CD4-positive, alpha-beta T cell treated with Interferon alpha-2 for 1 hour (primary cell): ENCODE results near the gene NINJ2.
"Not testable (repeated sequence)": the region's sequence is repeated elsewhere in the genome, so short reads cannot be mapped to it uniquely, and the experiment has no call there.

Source experiments
- DNase-seq, 2 donors: peaks; one replicate each; pipeline ENCODE4 v3.0.0-alpha.2; 2020 to 2022

The NINJ2 gene, protein sequence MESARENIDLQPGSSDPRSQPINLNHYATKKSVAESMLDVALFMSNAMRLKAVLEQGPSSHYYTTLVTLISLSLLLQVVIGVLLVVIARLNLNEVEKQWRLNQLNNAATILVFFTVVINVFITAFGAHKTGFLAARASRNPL

DNA sequence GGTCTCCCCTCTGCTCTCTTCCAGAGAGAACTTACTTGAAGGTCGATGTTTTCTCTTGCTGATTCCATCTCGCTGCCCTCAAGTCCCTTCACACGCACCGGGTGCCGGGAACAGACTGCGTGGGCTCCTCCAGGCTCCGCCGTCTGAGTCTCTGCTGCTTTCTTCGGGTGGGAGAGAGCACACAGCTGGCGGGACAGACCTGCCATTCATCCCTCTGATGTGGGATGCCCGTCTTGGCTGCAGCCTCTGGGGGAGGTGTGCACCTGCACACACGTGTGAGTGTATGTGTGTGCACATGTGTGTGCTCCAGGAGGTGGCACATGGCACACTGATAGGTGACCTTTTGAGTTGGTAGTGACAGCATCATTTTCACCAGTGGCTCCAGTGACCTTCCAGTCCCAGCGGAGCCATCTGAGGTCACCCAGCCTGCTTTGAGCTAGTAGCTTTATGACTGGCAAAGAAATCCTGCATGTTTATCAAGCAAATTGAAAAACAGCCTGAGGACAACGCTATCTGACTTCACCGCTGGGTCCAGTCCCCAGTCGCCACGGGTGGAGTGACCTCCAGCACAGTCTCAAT, at the start of gene NINJ2:
TSS of gene NINJ2 (minus strand) at position 153 of the 579 bp plus-strand sequence. CDS start at position 68, 85 bp downstream.
- no peak for DNase-seq

DNA sequence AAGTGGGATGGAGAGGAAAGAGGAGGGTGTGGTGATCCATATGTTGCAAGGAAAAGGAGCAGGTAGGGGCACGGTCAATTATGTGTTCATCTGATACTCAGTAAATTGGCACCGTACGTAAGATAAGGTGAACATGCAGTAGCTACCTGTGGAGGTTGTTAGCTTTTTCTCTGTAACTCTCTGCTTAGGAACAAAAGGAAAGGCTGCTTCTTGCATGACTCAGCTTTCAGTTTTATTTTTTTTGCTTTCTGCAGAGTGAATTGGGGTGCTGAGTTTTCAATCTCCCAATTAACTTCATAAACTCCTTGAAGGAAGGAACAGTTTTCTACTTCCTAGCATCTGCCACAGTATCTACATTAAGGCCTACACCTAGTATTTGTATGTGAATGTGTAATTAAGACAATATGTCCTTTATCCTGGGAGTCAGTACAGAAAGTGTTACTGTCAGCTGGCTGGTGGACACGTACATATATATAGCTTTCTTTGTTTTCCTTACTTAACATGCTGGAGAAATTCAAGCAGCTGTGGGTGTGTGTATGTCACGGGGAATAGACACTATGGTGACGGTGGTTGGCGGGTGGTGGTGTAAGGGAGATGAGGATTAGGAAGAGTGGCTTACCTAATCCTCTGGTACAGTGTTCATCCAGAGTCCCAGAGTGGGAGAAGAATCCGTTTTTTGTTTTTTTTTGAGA, 49.1 kb upstream of the NINJ2 start:
- DNase-seq = no peak

DNA sequence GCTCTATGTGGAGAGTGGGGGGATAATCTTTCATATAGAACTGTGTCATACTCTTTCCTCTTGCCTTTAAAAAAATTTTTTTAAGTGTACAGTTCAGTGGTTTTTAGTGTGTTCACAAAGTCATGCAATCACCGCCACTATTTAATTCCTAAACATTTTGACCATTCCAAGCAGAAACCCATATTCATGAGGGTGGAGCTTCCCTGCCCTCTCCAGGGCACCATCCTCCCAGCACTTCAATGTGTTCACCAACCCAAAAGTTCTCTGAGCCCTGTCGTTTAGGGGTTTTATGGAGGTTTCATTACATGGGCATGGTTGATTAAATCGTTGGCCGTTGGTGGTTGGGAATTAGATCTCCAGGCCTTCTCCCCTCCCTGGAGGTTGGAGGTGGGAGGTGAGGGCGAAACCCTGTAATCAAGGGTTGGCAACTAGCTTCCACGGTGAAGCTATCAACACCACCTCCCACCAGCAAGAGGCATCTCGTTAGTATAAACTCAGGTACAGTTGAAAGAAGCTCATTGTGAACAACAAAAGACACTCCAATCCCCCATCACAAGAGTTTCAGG, 46.3 kb upstream of the NINJ2 start:
- DNase-seq = no peak

DNA sequence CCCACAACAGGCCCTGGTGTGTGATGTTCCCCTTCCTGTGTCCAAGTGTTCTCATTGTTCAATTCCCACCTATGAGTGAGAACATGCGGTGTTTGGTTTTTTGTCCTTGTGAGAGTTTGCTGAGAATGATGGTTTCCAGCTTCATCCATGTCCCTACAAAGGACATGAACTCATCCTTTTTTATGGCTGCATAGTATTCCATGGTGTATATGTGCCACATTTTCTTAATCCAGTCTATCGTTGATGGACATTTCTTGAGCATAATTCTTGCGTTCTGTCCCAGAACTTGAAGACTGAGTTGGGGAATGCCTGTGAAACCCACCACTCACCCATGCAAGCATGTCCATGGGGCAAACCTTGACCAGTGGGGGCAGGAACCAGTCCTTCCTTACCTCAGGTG, 44.8 kb upstream of the NINJ2 start:
- DNase-seq = not testable (repeated sequence)

DNA sequence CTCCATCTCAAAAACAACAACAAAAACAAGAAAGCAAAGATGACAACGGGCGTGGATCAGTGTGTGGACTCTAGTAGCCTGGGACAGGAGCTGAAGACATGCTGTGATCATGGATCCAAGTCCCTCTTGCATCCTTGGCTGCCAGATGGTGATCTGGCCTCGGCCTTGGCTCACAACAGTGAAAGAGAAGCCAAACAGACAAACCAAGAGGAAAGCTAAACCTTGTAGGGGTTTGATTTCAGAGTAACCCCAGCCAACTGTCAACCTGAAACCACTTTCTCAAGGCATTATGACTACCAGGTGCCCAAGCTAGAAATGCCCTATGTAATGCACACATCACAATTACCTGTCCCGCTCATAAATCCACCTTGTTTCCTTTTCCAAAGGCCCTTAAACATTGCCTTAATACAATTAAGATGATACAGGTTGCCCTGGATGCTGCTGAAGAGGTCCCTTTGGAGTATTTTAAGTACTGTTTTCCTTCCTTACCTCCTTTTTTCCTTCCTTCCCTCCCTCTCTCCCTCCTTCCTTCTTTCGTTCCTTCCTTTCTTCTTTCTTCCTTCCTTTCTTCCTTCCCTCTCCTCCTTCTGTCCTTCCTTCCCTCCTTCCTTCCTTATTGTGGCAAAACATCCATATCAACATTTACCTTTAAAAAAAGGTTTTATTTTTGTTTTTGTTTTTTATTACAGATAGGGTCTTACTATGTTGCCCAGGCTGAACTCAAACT, 41.4 kb upstream of the NINJ2 start:
- no peak for DNase-seq

DNA sequence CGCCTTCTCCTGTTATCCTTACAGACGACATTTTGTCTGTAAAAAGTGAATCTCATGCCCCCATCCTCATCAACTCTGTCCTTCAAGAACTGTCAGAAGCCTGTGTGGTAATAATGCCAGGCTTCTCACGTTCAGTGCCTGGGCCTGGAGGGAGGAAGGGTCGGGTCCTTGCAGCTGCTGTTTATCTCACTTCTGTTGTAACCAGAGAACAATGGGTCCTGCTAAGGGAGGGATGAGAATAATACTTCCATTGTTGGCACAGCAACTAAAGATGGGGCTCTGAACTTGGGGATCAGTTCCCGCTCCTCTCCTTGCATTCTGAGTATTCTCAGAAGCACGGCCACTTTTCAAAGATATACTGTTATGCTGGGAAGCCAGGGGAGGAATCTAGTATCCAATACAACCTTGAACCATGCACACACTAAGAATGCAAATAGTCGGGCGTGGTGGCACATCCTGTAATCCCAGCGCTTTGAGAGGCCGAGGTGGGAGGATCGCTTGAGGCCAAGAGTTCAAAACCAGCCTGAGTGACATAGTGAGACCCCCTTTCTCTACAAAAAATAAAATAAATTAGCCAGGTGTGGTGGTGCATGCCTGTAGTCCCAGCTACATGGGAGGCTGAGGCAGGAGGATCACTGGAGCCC, 38.8 kb upstream of the NINJ2 start:
- DNase-seq = no peak

DNA sequence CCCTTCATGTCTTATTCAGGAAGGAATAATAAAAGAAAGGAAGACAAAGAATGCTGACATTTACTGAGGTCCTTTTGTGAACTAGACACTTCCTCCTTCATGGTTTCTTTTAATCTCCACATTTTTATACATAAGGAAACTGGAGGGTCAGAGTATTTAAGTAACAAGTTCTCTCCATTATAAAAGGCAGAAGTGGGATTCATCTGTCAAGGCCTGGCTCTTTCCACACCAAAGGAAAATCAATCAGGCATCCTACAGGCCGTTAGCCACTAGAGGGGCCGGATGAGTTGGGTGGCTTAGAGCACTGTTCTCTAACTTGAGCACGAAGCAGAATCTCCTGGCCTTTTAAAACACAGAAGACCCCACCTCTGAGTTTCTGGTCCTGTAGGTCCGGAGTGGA, 36.8 kb upstream of the NINJ2 start:
- no peak for DNase-seq

DNA sequence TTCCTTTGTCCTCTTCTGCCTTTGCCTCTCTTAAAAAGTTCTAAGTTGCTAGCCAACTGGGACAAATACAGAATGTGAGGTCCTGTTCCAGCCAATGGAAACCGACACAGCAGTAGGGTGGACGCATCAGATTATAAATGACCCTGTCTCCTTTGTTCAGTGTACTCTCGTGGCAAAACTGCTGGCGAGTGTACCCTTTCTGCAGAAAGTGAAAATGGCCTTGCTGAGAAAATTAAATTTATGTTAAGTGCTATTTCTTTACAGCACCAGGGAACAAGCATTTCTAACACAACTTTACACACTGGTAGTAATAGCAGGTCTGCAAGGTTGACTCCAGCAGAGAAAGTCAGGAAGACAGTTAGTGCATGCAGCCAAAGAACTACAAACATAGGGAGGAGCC, 35.0 kb upstream of the NINJ2 start:
- DNase-seq = not testable (repeated sequence)

DNA sequence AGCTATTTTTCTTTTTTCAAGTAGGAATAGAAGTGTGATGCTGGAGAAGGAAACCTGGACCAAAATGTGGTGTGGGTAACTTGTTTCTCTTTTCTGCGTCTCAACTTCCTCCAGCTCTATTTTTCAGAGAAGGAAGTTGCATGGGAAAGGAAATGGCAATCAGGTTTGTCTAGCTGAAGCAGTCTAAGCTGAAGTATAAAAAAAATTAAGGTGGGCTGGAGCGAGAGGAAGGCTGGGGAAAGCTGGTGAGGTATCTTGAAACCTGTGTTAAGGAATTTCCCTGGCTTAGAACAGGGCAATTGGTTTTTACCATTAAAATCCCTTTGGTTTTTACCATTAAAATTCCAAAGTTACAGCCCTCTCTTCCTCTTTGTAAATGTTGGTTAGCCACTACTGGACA, 34.2 kb upstream of the NINJ2 start:
- DNase-seq = no peak

DNA sequence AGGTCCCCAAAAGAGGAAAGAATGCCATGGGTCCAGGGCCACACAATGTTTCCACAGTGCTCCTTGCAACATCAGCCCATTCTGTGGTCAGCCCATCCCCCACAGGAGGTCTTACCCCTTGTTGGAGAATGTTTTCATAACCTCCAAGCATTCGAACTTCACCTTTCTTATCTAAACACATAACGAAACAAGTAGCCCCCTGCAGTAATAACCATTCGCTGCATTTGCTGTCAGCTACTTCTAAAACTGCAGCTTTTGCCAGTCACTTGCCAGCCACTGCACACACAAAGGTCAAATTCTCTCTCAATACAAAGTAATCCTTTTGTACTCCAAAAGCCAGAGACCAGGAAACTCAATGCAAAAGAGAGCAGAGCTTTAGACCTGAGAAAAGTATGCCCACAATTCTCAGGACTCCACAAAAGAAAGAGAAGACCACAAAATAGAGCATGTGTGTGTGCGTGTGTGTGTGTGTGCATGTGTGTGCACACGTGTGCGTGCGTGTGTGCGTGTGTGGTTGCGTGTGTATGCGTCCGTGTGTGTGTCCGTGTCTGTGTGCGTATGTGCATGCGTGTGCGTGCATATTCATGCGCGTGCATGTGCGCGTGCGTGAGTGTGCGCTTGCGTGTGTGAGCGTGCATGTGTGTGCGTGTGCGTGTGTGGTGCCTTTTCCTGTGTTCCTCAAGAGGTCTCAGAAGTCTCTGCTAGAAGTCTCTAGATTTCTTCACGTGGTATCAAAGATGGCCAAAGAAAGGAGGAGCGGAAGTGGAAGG, 31.7 kb upstream of the NINJ2 start:
- no peak for DNase-seq

DNA sequence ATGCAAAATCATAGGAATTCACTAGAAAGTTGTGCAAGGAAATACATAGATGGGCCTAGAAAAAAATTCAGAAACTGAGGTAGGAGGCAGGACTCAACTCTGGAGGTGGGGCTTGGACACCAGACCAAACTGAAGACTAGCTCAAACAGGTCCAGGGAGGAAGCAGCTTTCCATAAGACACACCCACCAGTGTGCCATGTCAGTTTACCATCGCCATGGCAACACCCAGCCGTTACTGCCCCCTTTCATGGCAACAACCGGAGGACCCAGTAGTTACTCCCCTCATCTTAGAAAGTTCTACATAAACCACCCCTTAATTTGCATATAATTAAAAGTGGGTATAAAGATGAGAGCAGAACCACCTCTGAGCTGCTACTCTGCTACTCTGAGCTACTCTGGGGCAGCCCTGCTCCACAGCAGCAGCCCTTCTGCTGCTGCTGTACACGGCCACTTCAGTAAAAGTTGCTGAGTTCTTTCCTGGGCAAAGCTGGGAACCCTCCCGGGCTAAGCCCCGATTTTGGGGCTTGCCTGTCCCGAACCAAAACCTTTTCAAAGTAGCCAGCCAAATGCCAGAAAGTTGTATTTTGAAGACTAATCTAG, 30.8 kb upstream of the NINJ2 start:
- no peak for DNase-seq

DNA sequence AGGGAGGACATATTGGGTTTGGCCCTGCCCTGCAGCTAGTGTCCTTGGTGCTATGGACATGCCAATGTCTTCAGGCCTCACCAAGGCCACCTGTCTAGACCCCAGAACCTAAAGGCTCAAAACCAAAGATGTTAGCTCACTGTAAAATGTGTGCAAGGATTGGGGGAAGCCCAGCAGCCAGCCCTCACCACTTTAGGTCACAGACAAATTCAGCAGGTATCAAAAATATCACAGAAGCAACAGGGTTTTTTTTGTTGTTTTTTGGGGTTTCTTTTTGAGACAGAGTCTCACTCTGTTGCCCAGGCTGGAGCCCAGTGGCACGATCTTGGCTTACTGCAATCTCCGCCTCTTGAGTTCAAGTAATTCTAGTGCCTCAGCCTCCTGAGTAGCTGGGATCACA, 29.0 kb upstream of the NINJ2 start:
- no peak for DNase-seq

DNA sequence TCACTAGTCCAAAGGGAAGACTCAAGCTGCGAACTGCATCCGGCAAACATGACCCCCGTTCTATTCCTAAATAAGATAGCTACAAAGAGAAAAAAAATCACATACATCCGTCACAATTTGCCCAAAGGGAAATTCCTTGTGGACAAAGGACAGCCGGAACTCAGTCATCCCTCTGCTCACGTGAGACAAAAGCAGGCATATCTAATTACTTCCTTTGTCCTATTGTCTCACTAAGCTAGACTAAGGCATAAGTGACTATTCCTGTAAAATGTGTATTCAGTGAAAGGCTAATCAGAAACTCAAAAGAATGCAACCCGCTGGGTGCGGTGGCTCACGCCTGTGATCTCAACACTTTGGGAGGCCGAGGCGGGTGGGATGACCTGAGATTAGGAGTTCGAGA, 27.2 kb upstream of the NINJ2 start:
- no peak for DNase-seq

DNA sequence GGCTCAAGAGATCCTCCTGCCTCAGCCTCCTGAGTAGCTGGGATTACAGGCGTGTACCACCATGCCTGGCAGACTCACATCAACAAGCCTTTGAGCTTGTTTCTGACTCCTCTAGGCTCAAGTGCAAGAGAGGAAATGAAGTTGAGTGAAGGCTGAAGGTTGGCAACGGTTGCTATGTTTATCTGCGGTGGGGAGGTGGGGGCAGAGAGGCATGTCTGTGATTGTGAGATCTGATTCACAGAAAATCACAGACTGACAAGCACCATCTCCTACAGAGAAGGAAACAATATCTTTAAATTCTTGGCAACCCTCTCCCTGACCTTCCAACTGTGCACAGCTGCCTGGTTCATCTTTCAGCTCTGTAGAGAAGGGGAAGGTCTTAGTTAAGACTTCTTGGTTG, 22.1 kb upstream of the NINJ2 start:
- peak; percentile 88 to 91 for DNase-seq

DNA sequence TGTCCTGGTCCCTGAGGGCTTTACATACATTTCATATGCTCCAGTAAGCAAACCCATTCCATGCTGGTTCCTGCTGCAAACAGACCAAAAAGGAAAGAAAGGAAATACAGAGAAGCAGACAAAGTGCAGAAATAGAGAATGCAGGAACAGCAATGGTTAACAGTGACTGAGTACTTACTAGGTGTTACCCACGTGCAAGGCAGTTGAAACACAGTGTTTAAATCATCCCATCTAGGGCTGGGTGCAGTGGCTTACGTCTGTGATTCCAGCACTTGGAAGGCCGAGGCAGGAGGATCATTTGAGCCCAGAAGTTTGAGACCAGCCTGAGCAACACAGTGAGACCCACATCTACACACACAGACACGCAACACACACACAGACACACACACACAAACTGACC, 21.2 kb upstream of the NINJ2 start:
- DNase-seq = peak in 1 of 2 donors; percentile 38

DNA sequence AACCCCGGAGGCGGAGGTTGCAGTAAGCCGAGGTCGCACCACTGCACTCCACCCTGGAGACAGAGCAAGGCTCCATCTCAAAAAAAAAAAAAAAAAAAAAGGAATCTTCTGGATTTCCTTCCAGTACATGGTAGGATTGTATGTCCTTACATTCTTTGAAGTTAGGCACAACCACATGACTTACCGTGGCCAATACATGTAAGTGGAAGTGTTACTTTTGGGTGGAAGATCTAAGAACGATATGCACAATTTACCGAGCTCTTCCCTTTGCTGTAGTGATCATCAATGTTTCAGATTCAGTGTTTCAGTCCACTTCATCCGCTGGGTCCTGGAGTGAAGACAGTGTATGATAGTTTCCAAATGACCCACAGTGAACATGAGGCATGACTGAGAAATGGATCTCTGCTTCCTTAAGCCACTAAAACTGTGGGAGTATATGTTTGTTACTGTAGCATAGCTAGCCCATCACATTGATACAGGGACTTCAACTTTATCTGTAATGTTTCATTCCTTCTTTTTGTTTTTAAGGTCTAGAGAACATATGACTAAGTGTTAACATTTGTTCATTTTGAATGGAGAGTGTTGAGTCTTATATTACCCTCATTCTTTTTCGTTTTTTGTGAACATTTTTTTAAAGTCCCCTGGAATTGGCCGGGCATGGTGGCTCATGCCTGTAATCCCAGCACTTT, 18.5 kb upstream of the NINJ2 start:
- DNase-seq = peak in 1 of 2 donors; percentile 19

DNA sequence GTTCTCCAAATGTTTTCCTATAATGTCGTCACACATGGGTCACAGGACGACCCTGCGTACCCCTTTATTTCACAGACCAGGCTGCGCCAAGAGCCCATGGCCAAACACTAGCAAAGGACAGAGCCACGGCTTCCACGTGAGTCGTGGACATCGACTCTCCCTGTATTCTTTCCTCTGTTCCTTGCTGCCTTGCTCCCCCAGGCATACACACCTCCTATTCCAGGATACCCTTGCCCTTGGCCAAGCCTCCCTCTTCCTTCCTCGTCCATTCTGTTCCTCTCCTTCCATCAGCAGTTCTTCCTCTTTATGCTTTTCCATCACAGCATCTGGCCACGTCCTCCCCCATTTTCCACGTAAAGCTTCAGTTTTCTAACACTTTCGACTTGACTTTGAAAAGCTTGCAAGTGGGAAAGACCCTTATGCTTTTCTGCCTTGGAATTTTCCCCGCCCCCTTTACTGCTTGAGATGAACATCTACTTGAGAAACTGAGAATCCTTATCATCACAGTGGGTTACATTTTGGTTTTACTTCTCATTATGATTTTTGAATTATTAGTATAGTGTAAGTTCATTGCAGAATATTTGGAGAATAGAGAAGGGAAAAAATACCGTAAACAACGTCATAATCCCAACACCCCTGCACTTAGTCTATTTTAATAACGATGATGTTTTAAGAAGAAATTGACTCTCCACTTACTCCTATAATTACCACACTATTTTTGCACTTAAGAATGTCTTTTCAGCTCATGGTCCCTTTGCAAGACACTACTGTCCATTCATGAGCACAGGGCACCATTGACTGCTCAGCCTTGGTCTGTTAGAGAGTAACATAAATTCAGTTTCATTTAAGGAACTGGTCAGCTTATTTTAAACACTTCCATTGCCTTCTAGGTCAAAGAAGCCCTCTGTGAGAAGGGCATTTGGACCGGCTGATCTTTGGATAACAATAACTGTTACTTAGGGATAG, 15.8 kb upstream of the NINJ2 start:
- peak in 1 of 2 donors; percentile 11 for DNase-seq

DNA sequence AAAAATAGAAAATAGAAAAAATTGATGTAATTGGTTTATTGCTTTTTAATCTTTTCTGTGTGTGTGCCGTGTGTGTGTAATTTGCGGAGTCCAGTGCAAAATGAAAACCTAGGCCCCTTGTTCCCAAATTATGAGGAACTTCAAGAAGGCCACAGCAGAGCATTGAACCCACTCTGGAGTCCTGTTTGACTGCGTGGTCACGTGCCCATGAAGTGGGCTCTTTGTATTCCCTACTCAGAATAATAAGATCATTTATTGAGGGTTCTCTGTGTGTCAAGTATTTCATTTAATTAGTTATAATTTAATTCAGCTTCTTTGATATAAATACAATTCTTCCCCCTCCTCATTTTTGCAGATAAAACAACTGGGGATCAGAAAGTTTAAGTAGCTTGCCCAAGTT, 12.3 kb upstream of the NINJ2 start:
- DNase-seq = no peak

DNA sequence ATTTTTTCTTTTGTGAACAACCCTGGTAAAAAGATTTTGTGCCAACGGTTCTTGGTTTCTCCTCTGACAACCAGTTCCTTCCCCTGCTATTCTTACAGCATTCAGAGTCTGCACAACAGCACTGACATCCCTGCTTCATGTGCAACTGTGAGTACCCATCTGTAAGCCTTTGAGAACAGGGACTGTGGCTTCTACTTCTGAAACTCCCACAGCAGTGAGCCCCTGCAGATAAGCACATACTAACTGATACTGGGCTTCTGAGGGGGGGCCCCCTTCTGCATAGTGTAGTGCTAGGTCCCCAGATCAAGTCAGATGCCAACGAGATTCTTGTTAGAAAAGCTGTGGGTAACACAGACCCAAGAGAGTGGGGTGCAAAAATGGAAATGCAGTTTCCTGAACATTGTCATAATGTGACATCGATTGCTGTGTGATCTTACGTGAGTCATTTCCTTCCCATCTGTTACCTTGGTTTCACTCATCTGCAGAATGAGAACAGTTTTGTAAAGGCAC, 11.1 kb upstream of the NINJ2 start:
- DNase-seq = peak; percentile 63 to 86

DNA sequence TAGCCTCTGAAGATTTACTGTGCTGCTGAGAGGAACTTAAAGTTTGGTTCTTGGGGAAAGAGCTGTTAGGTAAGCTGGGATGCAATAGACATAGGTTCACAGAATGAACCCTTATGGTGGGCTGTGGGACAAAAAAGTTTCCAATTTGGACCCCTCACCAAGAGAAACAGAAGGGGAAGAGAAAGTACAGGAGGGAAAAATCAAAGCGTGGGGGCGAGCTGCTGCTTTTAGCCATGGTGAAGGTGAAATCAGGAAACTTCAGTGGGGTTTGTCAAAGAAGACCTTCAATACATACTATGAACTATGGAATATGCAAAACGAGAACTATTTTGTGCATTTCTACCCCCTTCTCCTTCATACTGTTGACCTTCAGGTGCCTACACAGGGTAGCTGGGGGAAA, 10.6 kb upstream of the NINJ2 start:
- no peak for DNase-seq
